AG09319 (cell line): ENCODE measurements around the gene COL6A3.

Experiments
- DNase-seq: peaks from one replicate; pipeline ENCODE4 v3.0.0-alpha.2; 2010; ENCODE audit warnings: low read depth; ENCODE audit errors: extremely low read depth
- CTCF ChIP-seq: IDR thresholded peaks from 2 replicates; pipeline ENCODE4 v1.5.1; 2011; ENCODE audit warnings: low read depth, mild to moderate bottlenecking, inconsistent platforms, low read length, moderate library complexity

COL6A3 gene

GRCh38 chr2:237333748-237334147 is 80.2 kb downstream of the COL6A3 start:
- DNase-seq, result no peak
- TF ChIP-seq CTCF, result no peak

- no peak for DNase-seq
- no peak for TF ChIP-seq CTCF
Measured at GRCh38 chr2:237330541-237330940, 83.4 kb downstream of the COL6A3 start.

GRCh38 chr2:237327175-237327950 is 86.6 kb downstream of the COL6A3 start:
- DNase-seq, result no peak
- TF ChIP-seq CTCF, result no peak

GRCh38 chr2:237326266-237327171 is 87.4 kb downstream of the COL6A3 start:
- TF ChIP-seq CTCF, result no peak
- no peak for DNase-seq

GRCh38 chr2:237324837-237325236 is 89.1 kb downstream of the COL6A3 start:
- DNase-seq, result no peak

GRCh38 chr2:237324405-237324831 is 89.5 kb downstream of the COL6A3 start:
- DNase-seq, result no peak
- no peak for TF ChIP-seq CTCF

More at GRCh38 chr2:237324837-237325236, 89.1 kb downstream of the COL6A3 start:
- TF ChIP-seq CTCF, result no peak

GRCh38 chr2:237323656-237324055 is 90.3 kb downstream of the COL6A3 start:
- no peak for DNase-seq
- no peak for TF ChIP-seq CTCF
